ENCODE measurements around the gene MARCHF4.

Gene MARCHF4

GRCh38 chr2:216349366-216349765 is 22.9 kb downstream of the MARCHF4 start:
- DNase-seq (ENCODE audit: low spot score) = no peak

DNA sequence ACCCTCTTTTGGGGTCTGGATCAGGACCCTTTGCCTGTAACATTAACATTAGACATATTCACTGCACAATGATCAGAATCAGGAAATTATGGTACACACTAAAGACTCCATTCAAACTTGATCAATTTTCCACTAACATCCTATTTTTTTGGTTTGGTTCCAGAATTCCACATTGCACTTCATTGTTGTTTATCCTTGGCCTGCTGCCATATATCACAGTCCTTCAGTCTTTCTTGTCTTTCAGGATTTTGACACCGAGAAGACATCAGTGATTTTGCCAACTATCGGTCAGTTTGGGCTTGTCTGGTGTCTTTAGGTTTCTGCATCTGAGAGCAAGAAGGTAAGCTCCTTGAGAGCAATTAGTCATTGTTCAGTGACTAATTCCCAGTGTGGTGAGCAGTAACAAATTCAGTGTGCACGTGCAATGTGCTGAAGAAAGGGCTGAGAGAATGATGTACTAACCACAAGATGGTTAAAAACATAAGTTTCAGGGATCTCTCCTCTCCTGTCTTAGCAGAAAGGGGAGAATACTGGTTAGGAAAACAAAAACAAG is 23.5 kb downstream of the MARCHF4 start:
- DNase-seq (ENCODE audit: low spot score) = no peak

DNA sequence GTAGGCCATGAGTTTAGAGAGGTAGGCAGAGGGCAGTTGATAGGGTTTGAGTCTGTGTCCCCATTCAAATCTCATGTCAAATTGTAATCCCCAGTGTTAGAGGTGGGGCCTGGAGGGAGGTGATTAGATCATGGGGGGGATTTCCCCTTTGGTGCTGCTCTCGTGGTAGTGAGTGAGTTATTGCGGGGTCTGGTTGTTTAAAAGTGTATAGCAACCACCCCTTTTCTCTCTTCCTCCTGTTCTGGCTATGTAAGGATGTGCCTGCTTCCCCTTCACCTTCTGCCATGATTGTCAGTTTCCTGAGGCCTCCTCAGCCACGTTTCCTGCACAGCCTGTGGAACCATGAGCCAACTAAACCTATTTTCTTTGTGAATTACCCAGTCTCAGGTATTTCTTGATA is 25.5 kb downstream of the MARCHF4 start:
- no peak for DNase-seq (ENCODE audit: low spot score)

DNA sequence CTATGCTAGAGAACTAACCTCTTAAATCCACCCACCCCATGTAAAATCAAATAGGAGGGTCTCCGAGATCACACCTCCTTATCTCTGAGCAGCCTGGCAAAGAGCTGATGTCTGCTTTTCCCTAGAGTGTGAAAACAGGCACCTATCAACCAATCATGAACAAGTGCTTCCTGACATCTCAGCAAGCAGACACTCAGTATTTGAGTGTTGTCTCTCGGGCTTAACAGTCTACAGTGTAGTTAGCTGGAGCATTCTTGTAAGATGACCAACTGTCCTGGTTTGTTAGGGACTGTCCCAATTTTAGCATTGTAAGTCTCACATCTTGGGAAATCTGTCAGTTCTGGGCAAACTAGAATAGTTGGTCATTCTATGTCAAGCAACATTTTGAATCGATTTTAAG is 26.4 kb downstream of the MARCHF4 start:
- DNase-seq (ENCODE audit: low spot score) = no peak

- no peak for DNase-seq (ENCODE audit: low spot score)
Measured at GRCh38 chr2:216344950-216345300, 27.4 kb downstream of the MARCHF4 start.

- no peak for DNase-seq (ENCODE audit: low spot score)
Measured at GRCh38 chr2:216344206-216344949, 27.9 kb downstream of the MARCHF4 start.

DNA sequence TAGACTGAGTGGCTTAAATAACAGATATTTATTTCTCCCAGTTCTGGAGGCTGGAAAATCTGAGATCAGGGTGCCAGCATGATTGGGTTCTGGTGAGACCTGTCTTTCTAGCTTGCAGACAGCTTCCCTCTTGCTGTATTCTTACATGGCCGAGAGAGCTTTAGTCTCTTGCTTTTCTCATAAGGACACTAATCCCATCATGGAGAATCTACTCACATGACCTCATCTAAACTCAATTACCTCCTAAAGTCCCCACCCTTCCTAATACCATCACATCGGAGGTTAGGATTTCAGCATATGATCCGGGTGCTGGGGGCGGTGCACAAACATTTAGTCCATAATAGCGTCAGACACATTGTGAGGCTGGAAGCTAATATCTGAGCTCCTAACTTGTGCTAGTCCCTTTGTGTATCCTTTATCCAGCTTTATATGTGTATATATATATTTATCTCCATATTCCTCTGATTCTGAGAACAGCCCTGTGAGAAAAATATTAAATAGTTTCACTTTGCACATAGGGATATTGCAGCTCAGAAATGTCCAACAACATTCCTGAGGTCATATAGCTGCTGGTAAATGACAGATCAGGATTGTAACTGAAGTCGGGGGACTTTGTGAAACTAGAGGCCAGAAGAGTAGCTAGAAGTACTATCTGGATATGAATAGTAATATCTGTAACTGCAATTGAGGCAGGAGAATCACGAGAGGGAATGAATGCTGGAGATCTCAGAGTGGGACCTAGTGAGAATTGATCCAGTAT is 28.9 kb downstream of the MARCHF4 start:
- DNase-seq (ENCODE audit: low spot score) = no peak

DNA sequence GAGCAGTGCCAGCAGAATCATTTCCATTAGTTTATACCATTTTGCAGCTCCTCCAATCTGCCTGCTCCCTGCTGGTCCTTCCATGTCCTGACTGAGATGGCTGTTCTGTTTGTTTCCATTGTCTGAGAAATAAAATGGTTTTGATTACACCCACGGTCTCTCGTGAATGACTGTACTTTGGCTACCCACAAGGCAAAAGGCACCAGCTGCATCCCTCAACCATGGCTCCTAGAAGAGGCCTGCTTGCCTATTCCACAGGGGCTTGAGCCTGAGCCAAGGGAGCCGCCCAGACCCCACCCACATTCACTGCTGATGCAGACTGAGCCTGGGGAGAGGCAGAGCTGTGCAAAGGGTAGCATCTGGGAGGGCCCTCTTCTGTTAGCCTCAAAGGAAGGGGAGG is 31.2 kb downstream of the MARCHF4 start:
- DNase-seq (ENCODE audit: low spot score) = no peak

DNA sequence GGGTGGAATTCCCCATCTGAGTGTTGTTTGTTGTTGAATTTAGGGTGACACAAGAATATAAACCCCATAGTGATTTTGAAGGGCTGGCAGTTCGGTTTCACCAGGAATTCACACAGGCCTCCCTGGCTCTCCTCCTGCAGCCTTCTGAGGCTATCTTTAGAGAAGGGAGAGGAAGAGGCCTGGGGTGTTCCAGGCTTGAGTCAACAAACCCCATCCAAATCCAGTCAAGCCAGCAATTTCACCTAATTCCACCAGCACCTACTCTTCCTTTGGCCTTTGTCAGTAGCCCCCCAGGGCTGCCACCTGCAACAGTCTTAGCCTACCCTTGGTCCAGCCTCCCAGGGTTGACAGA is 32.0 kb downstream of the MARCHF4 start:
- DNase-seq (ENCODE audit: low spot score) = peak; percentile 5

- DNase-seq (ENCODE audit: low spot score) = no peak
Measured at GRCh38 chr2:216339456-216340279, 32.6 kb downstream of the MARCHF4 start.

GRCh38 chr2:216335252-216335651 is 37.0 kb downstream of the MARCHF4 start:
- DNase-seq (ENCODE audit: low spot score) = no peak

- no peak for DNase-seq (ENCODE audit: low spot score)
Measured at GRCh38 chr2:216328347-216328746, 43.9 kb downstream of the MARCHF4 start.

- no peak for DNase-seq (ENCODE audit: low spot score)
Measured at GRCh38 chr2:216327447-216327935, 44.8 kb downstream of the MARCHF4 start.
